HT1080 (cell line): Measurements from ENCODE around the gene ACSM5. TPM values are rescaled to one million over a fixed set of nuclear protein-coding genes. Genes with fewer than 3 reads are reported as not detected.
"Not testable (repeated sequence)": the region's sequence is repeated elsewhere in the genome, so short reads cannot be mapped to it uniquely, and the experiment has no call there.

Experiments used
- DNase-seq: peaks from one replicate; pipeline ENCODE4 v3.0.0-alpha.2; 2015; ENCODE audit warnings: low read depth
- total RNA-seq: library from RNA; depleted of rRNA; stranded (reverse); fragments of >200 nt; shearing (Covaris generic); gene quantifications from 2 replicates; pipeline ENCODE4 v1.2.3, GENCODE V29; 2014

ACSM5 gene
- total RNA-seq, 1 experiment from 2014 or later, result not detected

GRCh38 chr16:20398603-20399002 lies 10.7 kb upstream of the ACSM5 start:
- DNase-seq, result no peak

DNA sequence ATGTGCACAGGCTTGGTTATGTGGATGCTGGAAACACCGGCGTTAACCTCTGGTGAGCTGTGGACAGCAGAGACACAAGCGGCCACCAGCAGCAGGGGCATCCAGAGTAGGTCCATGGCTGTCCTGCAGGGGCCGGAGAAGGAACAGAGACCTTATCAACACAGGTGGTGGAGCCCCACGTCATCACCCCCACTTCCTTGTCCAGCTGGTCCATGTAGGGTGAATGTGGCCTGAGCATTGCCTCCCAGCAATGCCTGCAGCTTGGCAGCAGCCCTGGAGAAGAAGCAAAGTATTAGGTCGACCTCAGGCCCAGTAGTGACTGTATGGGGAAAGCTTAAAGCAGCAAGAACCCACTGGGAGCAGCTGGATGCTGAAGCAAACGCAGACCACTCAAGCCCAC lies 10.1 kb upstream of the ACSM5 start:
- DNase-seq, result no peak

- no peak for DNase-seq
Measured at GRCh38 chr16:20401066-20401465, 8.3 kb upstream of the ACSM5 start.

- DNase-seq, result no peak
Measured at GRCh38 chr16:20401475-20402016, 7.8 kb upstream of the ACSM5 start.

- no peak for DNase-seq
Measured at GRCh38 chr16:20402651-20403050, 6.7 kb upstream of the ACSM5 start.

DNA sequence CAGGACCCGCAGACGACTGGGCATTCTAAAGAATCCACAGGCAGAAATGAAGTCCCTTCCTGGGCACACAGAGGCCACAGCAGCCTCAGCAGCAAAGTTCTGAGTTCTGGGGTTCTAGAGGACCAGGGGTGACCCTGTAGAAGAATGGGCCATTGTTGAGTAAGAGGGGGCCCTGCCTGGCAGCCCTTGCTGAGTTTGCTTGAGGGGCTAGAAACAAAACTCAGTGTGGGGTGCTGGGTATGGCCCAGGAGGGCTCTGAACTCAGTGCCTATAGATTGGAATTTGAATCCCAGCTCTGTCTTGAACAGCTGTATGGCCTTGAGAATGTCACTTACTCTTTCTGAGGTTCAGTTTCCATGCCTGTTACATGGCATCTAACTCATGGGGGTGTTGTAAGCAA lies 4.7 kb upstream of the ACSM5 start, which contains the start of gene PDILT:
PDILT (minus strand) TSS at position 101 of the 400 bp plus-strand sequence. CDS start 5,437 bp downstream, outside the sequence.
- DNase-seq, result no peak

DNA sequence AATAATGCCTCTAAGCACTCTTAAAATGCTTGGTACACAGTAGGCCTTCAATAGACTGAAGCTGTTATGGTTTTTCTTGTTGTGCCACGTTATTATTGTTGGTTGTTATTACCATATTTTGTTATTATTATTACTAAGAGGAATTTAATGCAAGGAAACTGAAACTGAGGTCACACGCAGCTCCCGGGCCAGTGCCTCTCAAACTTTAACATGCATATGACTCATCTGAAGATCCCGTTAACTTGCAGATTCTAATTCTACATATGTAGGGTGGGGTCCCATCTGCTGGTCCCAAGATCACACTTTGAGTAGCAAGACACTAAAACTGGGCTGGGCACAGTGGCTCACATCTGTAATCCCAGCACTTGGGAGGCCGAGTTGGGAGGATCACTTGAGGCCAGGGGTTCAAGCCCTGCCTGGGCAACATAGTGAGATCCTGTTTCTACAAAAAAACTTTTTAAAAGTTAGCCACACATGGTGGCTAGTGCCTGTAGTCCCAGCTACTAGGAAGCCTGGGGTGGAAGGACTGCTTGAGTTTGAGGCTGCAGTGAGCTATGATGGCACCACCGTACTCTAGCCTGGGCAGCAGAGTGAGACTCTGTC lies 888 bp downstream of the ACSM5 start:
- peak; percentile 5 for DNase-seq

- no peak for DNase-seq
Measured at GRCh38 chr16:20411055-20411454, 1.7 kb downstream of the ACSM5 start.

GRCh38 chr16:20415541-20415940 lies 6.2 kb downstream of the ACSM5 start:
- DNase-seq, result peak; percentile 25

DNA sequence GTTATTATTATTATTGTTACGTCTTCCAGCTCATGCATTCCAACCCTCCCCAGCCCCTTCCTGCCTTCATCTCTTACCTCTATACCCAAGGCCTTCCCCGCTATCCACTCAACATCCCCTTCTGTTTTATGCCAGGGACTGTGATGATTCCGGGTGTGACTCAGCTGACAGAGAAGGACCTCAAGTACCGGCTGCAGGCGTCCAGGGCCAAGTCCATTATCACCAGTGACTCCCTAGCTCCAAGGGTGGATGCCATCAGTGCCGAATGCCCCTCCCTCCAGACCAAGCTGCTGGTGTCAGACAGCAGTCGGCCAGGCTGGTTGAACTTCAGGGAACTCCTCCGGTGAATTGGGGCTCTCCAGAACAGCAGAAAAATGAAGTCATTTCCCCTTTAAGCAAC lies 9.8 kb downstream of the ACSM5 start:
- not testable (repeated sequence) for DNase-seq

DNA sequence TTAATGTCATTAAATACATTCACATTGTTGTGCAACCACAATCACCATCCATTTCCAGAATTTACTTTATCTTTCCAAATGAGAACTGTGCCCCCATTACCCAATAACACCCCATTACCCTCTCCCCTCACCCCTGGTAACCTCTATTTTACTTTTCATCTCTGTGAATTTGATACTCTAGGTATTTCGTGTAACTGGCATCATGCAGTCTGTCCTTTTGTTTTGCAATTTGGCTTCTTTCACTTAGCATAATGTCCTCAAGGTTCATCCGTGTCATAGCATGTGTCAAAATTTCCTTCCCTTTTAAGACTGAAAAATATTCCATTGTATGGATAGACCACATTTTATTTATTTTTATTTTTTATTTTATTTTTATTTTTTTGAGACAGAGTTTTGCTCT lies 12.4 kb downstream of the ACSM5 start:
- DNase-seq, result not testable (repeated sequence)

GRCh38 chr16:20423772-20424128 lies 14.4 kb downstream of the ACSM5 start:
- DNase-seq, result not testable (repeated sequence)

DNA sequence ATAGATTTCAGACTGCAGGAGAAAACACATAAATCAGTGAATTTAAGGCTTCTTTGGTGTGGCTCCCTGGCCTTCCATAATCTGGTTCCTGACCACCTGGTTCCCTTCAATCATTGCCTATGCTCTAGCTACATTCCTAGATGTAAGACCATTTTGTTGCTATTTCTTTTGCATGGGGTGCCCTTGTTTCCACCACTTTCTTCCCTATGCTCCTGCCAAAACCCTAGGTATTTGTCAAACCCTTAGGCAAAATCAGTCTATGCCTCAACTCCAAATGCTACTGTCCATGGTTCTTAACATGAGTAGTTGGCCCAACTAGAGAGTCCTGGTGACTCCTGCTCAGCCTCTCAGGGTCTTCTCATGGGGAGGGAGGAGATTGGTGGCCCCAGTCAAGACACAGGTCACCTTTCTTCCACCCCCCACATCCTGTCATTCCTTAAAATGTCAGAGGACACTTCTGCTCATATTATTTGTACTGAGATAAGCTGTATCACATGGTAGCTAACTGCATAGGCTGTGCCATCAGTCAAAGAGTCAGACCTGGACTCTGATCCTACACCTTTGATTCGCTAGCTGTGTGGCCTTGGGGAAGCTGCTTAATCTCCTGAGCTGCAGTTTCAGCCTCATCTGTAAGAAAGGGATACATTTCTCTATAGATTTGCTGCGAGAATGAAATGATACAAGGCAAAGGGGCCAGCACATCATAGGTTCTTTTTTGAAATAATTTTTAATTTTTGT lies 15.0 kb downstream of the ACSM5 start:
- no peak for DNase-seq

GRCh38 chr16:20427401-20427797 lies 18.1 kb downstream of the ACSM5 start:
- not testable (repeated sequence) for DNase-seq

GRCh38 chr16:20429499-20429898 lies 20.2 kb downstream of the ACSM5 start:
- DNase-seq, result not testable (repeated sequence)

- not testable (repeated sequence) for DNase-seq
Measured at GRCh38 chr16:20430480-20430879, 21.1 kb downstream of the ACSM5 start.

GRCh38 chr16:20430948-20431347 lies 21.6 kb downstream of the ACSM5 start:
- DNase-seq, result no peak

GRCh38 chr16:20438950-20439349 lies 29.6 kb downstream of the ACSM5 start:
- not testable (repeated sequence) for DNase-seq

DNA sequence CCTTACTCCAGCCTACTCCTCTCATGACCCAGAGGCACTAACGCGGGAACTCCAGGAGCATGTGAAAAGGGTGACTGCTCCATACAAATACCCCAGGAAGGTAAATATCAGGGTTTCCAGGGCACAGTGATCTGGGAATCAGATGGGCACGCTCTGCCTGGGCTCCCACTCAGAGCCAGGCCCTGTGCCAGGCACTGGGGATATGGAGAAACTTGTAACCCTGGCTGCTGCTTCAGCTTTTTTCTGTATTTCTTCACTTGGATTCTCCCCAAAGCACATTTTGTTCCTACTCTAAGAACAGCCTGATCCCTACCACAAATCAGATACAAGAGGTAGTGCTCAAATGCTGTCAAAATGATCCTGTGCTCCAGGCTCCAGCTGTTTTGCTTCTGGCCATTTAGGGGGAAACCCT lies 30.5 kb downstream of the ACSM5 start:
- DNase-seq, result not testable (repeated sequence)

DNA sequence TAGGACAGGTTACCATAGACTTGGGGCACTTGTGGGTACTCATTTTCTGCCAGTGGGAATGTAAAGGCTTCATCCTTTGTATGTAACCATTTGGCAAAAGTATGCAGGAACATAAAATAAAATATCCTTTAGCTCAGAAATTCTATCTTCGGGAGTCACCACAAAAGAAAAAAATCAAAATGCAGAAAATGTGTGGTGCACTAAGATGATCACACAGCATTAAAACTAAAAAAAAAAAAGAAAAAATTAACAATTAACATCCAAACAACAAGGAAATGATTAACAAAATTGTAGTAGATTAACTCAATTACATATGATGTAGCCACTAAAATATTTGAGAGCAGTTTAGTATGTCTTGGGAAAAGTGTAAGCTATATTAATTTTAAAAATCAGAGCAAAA lies 31.4 kb downstream of the ACSM5 start:
- not testable (repeated sequence) for DNase-seq

DNA sequence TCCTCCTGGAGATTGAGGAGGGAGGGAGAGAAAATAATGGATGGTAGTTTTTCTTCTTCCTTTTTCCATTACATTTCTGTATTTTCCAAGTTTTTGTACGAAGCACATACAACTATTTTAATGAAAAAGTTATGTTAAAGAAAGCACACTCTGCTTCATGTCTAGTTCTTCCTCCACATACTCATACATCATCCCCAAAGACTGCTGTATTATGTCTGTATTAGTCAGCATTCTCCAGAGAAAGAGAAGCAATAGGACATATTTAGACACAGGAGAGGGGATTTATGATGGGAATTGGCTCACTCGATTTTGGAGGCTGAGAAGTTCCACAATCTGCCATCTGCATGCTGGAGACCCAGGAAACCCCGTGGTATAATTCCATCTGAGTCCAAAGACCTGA lies 31.9 kb downstream of the ACSM5 start:
- DNase-seq, result no peak

GRCh38 chr16:20441859-20442258 lies 32.5 kb downstream of the ACSM5 start:
- not testable (repeated sequence) for DNase-seq
